K562 (cell line): ENCODE data around the gene RNF151. TPM values are rescaled to one million over a fixed set of nuclear protein-coding genes. Genes with fewer than 3 reads are reported as not detected.

Experiments
- ATF7 ChIP-seq: fragments of 450-650 bp; IDR thresholded peaks from 2 replicates; pipeline ENCODE4 v1.7.1; 2014; ENCODE audit warnings: mild to moderate bottlenecking, moderate library complexity
- CAMTA2 ChIP-seq: fragments of 250-450 bp; sonication (Bioruptor Pico); conservative IDR thresholded peaks from 2 replicates; pipeline ENCODE4 v1.5.1; 2022
- CBX8 ChIP-seq: fragments of 200-600 bp; sonication (generic); IDR thresholded peaks from 2 replicates; pipeline ENCODE4 v1.6.1; 2012; ENCODE audit warnings: borderline replicate concordance, mixed run types, low read depth, mild to moderate bottlenecking, moderate library complexity, mixed read lengths, low read length, control low read depth, inconsistent platforms; ENCODE audit not compliant: poor library complexity, severe bottlenecking; ENCODE audit errors: extremely low read depth
- CTCFL ChIP-seq: IDR thresholded peaks from 2 replicates; pipeline ENCODE4 v1.6.1; 2011; ENCODE audit warnings: borderline replicate concordance, low read depth, mild to moderate bottlenecking, moderate library complexity, low read length; ENCODE audit not compliant: insufficient read depth, poor library complexity, severe bottlenecking
- ETV1 ChIP-seq: fragments of 450-650 bp; conservative IDR thresholded peaks from 2 replicates; pipeline ENCODE4 v1.6.1; 2016; ENCODE audit warnings: missing genetic modification characterization, control low read depth, low read depth, missing compliant biosample characterization
- GABPA ChIP-seq: fragments of 200-800 bp; sonication (Bioruptor generic); conservative IDR thresholded peaks from 2 replicates; pipeline ENCODE4 v1.6.1; 2016; ENCODE audit warnings: low read depth, missing genetic modification characterization, missing compliant biosample characterization
- HDGF ChIP-seq: fragments of 450-650 bp; IDR thresholded peaks from 2 replicates; pipeline ENCODE4 v1.6.1; 2016
- HNRNPH1 ChIP-seq: fragments of 200-400 bp; formaldehyde crosslinking; optimal IDR thresholded peaks from 2 replicates; pipeline ENCODE3; 2017; ENCODE audit warnings: low read depth, mild to moderate bottlenecking, low read length, moderate library complexity
- HOXB6 ChIP-seq: fragments of 250-450 bp; sonication (Bioruptor Pico); IDR thresholded peaks from 2 replicates; pipeline ENCODE4 v1.5.1; 2022; ENCODE audit warnings: mild to moderate bottlenecking, borderline replicate concordance
- MAFG ChIP-seq: fragments of 450-650 bp; conservative IDR thresholded peaks from 2 replicates; pipeline ENCODE4 v1.6.1; 2016; ENCODE audit warnings: missing genetic modification characterization, missing compliant biosample characterization
- MEIS2 ChIP-seq: fragments of 450-650 bp; IDR thresholded peaks from 2 replicates; pipeline ENCODE4 v1.6.1; 2014; ENCODE audit warnings: mild to moderate bottlenecking; ENCODE audit not compliant: partially characterized antibody
- POLR2H ChIP-seq: IDR thresholded peaks from 2 replicates; pipeline ENCODE4 v1.6.1; 2016; ENCODE audit warnings: missing genetic modification characterization, low read depth, mild to moderate bottlenecking, control low read depth, missing compliant biosample characterization, moderate library complexity
- SIN3A ChIP-seq, 2 experiments: fragments of 150-350 bp in 1 of 2; IDR thresholded peaks; 2 replicates each; pipeline ENCODE4 v1.6.1; 2011 to 2016; ENCODE audit warnings: borderline replicate concordance in 2 of 2, low read depth in 2 of 2, low read length in 2 of 2, mild to moderate bottlenecking in 2 of 2, moderate library complexity in 2 of 2; ENCODE audit not compliant: control insufficient read depth in 1 of 2
- SIRT6 ChIP-seq: IDR thresholded peaks from one replicate; pipeline ENCODE4 v1.6.1; 2012; ENCODE audit warnings: low read depth, mild to moderate bottlenecking, control low read depth, inconsistent platforms, low read length, moderate library complexity
- SMC3 ChIP-seq: conservative IDR thresholded peaks from 2 replicates; pipeline ENCODE4 v1.6.1; 2011; ENCODE audit warnings: low read depth, low read length, improper control_type of control experiment; ENCODE audit not compliant: insufficient read depth
- SUPT5H ChIP-seq: fragments of 450-650 bp; IDR thresholded peaks from 2 replicates; pipeline ENCODE4 v1.6.1; 2016
- TAF7 ChIP-seq: fragments of 450-650 bp; IDR thresholded peaks from 2 replicates; pipeline ENCODE4 v1.6.1; 2016; ENCODE audit warnings: missing genetic modification characterization, missing compliant biosample characterization
- TEAD4 ChIP-seq, 2 experiments: sonication (generic) in 1 of 2; formaldehyde crosslinking in 1 of 2; IDR thresholded peaks; 2 replicates each; pipeline versions ENCODE4 v1.6.1 to v1.8.0; 2012 to 2022; ENCODE audit warnings: borderline replicate concordance in 1 of 2, inconsistent platforms in 1 of 2, low read length in 1 of 2, mild to moderate bottlenecking in 1 of 2, missing genetic modification reagents in 1 of 2
- ZC3H11A ChIP-seq: IDR thresholded peaks from 2 replicates; pipeline ENCODE4 v1.6.1; 2012; ENCODE audit warnings: low read depth, low read length, improper control_type of control experiment
- ZNF12 ChIP-seq: sonication (generic); formaldehyde crosslinking; IDR thresholded peaks from 2 replicates; pipeline ENCODE4 v1.4.0; 2020; ENCODE audit warnings: mild to moderate bottlenecking, missing genetic modification reagents
- ZNF174 ChIP-seq: fragments of 250-450 bp; sonication (Bioruptor Pico); IDR thresholded peaks from 2 replicates; pipeline ENCODE4 v1.4.0; 2020; ENCODE audit warnings: mild to moderate bottlenecking
- ZNF274 ChIP-seq: IDR thresholded peaks from 2 replicates; pipeline ENCODE4 v1.6.1; 2011; ENCODE audit warnings: low read depth, mild to moderate bottlenecking, low read length, moderate library complexity, borderline replicate concordance
- ZNF3 ChIP-seq: fragments of 250-450 bp; sonication (Bioruptor Pico); IDR thresholded peaks from 2 replicates; pipeline ENCODE4 v1.5.0; 2021; ENCODE audit warnings: mild to moderate bottlenecking, moderate library complexity
- ZNF644 ChIP-seq: fragments of 200-800 bp; sonication (Bioruptor generic); IDR thresholded peaks from 2 replicates; pipeline ENCODE4 v1.6.1; 2016; ENCODE audit warnings: low read depth, missing genetic modification characterization, missing compliant biosample characterization
- polyA plus RNA-seq, 8 experiments: library from polyadenylated mRNA; depleted of rRNA in 4 of 8; stranded (reverse) in 5 of 8; unstranded in 3 of 8; fragments of >200 nt; fragmentation: Nextera tagmentation in 2 of 8; fragmentation: Illumina TruSeq in 1 of 8; extraction: Ambion mirVana in 2 of 8; extraction: Trizol in 1 of 8; gene quantifications; 2 replicates each; pipeline versions ENCODE4 v1.2.1 to v1.2.3, GENCODE V29; 2011 to 2014; ENCODE audit warnings: inconsistent platforms in 1 of 8, missing spikeins in 1 of 8
- total RNA-seq, 7 experiments: library from RNA; depleted of rRNA in 6 of 7; stranded (reverse); fragments of >200 nt in 6 of 7; fragmentation: Illumina TruSeq in 2 of 7; extraction: Trizol in 2 of 7; gene quantifications; 2 replicates each; pipeline versions ENCODE4 v1.2.1 to v1.2.3, GENCODE V29; 2011 to 2021; ENCODE audit warnings: low replicate concordance in 1 of 7
- TF ChIP-seq, protein P1 (sequence below): fragments of 450-650 bp; formaldehyde crosslinking; IDR thresholded peaks from 2 replicates; pipeline ENCODE4 v1.4.0; 2020; ENCODE audit warnings: mild to moderate bottlenecking, moderate library complexity

Gene RNF151
- total and polyA plus RNA-seq, 9 of the 15 experiments (the other 6 are each of a cell fraction or from before 2014, with no cell fraction given): not detected

DNA sequence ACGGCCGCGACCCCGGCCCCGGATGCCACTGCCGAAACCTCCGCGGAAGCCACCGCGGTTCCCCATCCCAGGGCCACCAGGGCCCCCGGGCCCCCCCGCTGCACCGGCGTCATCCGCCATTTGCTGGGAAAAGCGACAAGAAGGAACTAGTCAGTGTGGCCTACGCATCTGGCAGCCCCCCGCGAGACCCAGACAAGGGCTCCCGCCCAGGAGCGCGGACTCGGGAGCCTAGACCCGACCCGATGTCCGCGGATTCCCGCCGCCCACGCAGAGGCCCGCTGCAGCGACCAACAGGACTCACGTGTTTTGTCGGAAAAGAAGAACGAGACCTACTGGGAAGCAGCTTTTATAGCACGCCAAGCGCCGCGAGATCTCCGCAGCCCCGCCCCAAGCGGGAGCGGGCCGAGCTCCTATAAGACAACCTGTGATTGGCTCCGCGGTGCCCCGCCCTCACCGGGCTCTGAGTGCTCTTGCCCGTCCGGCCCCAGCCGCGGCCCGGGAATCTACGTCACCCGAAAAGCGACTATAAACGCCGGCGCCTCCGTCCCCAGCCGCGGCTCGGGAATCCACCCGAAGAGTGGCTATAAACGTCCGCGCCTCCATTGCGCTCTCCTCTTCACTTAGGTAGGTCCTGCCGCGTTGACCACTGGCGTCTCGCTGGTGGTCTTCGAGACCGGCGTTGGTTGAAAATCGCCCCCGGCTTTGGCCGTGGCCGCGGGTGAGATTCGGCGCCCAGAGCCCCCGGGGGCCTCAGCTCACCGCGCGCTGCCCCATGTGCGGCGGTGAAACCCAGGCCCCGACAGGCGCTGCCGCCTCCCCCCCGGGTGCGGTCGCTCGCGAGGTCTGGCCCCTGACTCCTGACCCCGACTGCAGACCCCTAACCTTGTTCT, 1.9 kb upstream of the RNF151 start, which contains the start of gene RPS2 (continued):
- peak; percentile 59 to 88; a peak in 3 of 4 replicates for TF ChIP-seq SIN3A (IDR thresholded peaks at IDR 0.05; ENCODE audit: borderline replicate concordance in 2 of 2, control insufficient read depth in 1 of 2, low read depth in 2 of 2, low read length in 2 of 2)
- no peak for TF ChIP-seq CAMTA2 (CRISPR knock-in tag)
- TF ChIP-seq SIRT6: no peak
- TF ChIP-seq TAF7: peak; percentile 99
- TF ChIP-seq ZNF644 (tag): no peak
- no peak for TF ChIP-seq HNRNPH1
- TF ChIP-seq CTCFL: no peak
- no peak for TF ChIP-seq ZNF274
- TF ChIP-seq ZC3H11A: no peak
- no peak for TF ChIP-seq SMC3
- TF ChIP-seq POLR2H (tag): peak; percentile 98
- TF ChIP-seq TEAD4 (IDR thresholded peaks at IDR 0.05; ENCODE audit: low read length): peak; percentile 29; the same call in 1 of the 2 replicates
- no peak for TF ChIP-seq TEAD4 (CRISPR knock-in tag; IDR thresholded peaks at IDR 0.05; ENCODE audit: borderline replicate concordance)
- no peak for TF ChIP-seq CBX8
- peak; percentile 65 for TF ChIP-seq GABPA (tag)
- TF ChIP-seq ZNF12 (CRISPR knock-in tag): no peak
- TF ChIP-seq ATF7: peak; percentile 88
- peak; percentile 100 for TF ChIP-seq SUPT5H
- peak; percentile 25; the same call in 1 of the 2 replicates for TF ChIP-seq ETV1 (tag)
- TF ChIP-seq HOXB6 (CRISPR knock-in tag): no peak
- TF ChIP-seq MAFG (tag): no peak
- no peak for TF ChIP-seq ZNF3
- TF ChIP-seq, protein P1, sequence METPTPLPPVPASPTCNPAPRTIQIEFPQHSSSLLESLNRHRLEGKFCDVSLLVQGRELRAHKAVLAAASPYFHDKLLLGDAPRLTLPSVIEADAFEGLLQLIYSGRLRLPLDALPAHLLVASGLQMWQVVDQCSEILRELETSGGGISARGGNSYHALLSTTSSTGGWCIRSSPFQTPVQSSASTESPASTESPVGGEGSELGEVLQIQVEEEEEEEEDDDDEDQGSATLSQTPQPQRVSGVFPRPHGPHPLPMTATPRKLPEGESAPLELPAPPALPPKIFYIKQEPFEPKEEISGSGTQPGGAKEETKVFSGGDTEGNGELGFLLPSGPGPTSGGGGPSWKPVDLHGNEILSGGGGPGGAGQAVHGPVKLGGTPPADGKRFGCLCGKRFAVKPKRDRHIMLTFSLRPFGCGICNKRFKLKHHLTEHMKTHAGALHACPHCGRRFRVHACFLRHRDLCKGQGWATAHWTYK (CRISPR knock-in tag): peak; percentile 66; the same call in 1 of the 2 replicates
- no peak for TF ChIP-seq ZNF174 (CRISPR knock-in tag)
- TF ChIP-seq HDGF: no peak
- TF ChIP-seq MEIS2: no peak
